Measurements from ENCODE around the gene ZNF154.

GRCh38 chr19:57668635-57669034, 40.4 kb downstream of the ZNF154 start, which contains the start of gene ZSCAN4:
- TF ChIP-seq FOXA1 (IDR thresholded peaks at IDR 0.05) (no peak), PKNOX1 (IDR thresholded peaks at IDR 0.05) (no peak), BHLHE40 (IDR thresholded peaks at IDR 0.05; ENCODE audit: borderline replicate concordance) (no peak), CTBP1 (IDR thresholded peaks at IDR 0.05; ENCODE audit: borderline replicate concordance) (no peak), FOXM1 (IDR thresholded peaks at IDR 0.05; ENCODE audit: borderline replicate concordance) (no peak), ARNT (IDR thresholded peaks at IDR 0.05) (no peak), SUZ12 (IDR thresholded peaks at IDR 0.05) (no peak), LEF1 (IDR thresholded peaks at IDR 0.05; ENCODE audit: borderline replicate concordance) (no peak), TARDBP (IDR thresholded peaks at IDR 0.05) (no peak), SP1 (IDR thresholded peaks at IDR 0.05) (no peak), ZNF384 (IDR thresholded peaks at IDR 0.05) (no peak), ELF4 (IDR thresholded peaks at IDR 0.05) (no peak)
